Measurements from ENCODE around the gene SEPTIN5. TPM values are rescaled to one million over a fixed set of nuclear protein-coding genes. Genes with fewer than 3 reads are reported as not detected.
A peak's percentile ranks its signal among the peaks of the same experiment; 100 is the strongest.

Gene SEPTIN5
- total RNA-seq, 1 donor from 2014 or later: 197 TPM

GRCh38 chr22:19767427-19768341 lies 53.4 kb downstream of the SEPTIN5 start:
- no peak for DNase-seq (ENCODE audit: low spot score)
- Mint-ChIP-seq H3K9me3 (ENCODE audit: low read depth) (no peaks in the 10 kb centered on the region), H3K27ac (ENCODE audit: unreplicated experiment) (no peak overlapping the region), H3K4me1 (ENCODE audit: low read depth) (no peaks in the 10 kb centered on the region), H3K36me3 (ENCODE audit: low read depth) (no peaks in the 10 kb centered on the region), H3K27me3 (ENCODE audit: low read depth) (peaks cover 24% of the 10 kb centered on the region), H3K4me3 (ENCODE audit: unreplicated experiment) (no peak overlapping the region)
- TF ChIP-seq, protein P1, sequence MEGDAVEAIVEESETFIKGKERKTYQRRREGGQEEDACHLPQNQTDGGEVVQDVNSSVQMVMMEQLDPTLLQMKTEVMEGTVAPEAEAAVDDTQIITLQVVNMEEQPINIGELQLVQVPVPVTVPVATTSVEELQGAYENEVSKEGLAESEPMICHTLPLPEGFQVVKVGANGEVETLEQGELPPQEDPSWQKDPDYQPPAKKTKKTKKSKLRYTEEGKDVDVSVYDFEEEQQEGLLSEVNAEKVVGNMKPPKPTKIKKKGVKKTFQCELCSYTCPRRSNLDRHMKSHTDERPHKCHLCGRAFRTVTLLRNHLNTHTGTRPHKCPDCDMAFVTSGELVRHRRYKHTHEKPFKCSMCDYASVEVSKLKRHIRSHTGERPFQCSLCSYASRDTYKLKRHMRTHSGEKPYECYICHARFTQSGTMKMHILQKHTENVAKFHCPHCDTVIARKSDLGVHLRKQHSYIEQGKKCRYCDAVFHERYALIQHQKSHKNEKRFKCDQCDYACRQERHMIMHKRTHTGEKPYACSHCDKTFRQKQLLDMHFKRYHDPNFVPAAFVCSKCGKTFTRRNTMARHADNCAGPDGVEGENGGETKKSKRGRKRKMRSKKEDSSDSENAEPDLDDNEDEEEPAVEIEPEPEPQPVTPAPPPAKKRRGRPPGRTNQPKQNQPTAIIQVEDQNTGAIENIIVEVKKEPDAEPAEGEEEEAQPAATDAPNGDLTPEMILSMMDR (IDR thresholded peaks at IDR 0.05): peak; percentile 12

GRCh38 chr22:19769393-19769715 lies 55.1 kb downstream of the SEPTIN5 start:
- H3K27ac Mint-ChIP-seq (ENCODE audit: unreplicated experiment): no peak overlapping the region

GRCh38 chr22:19770349-19771220 lies 56.3 kb downstream of the SEPTIN5 start:
- no peaks in the 10 kb centered on the region for H3K9me3 Mint-ChIP-seq (ENCODE audit: low read depth)
- H3K36me3 Mint-ChIP-seq (ENCODE audit: low read depth): no peaks in the 10 kb centered on the region
- peak; percentile 66 for DNase-seq (ENCODE audit: low spot score)
- no peaks in the 10 kb centered on the region for H3K4me1 Mint-ChIP-seq (ENCODE audit: low read depth)
- H3K27me3 Mint-ChIP-seq (ENCODE audit: low read depth): peaks cover 31% of the 10 kb centered on the region
- TF ChIP-seq, protein P1 (IDR thresholded peaks at IDR 0.05): no peak
- no peak overlapping the region for H3K4me3 Mint-ChIP-seq (ENCODE audit: unreplicated experiment)
- no peak overlapping the region for H3K27ac Mint-ChIP-seq (ENCODE audit: unreplicated experiment)

More at GRCh38 chr22:19769393-19769715, 55.1 kb downstream of the SEPTIN5 start:
- no peaks in the 10 kb centered on the region for H3K4me1 Mint-ChIP-seq (ENCODE audit: low read depth)
- H3K36me3 Mint-ChIP-seq (ENCODE audit: low read depth): no peaks in the 10 kb centered on the region
- peaks cover 32% of the 10 kb centered on the region for H3K27me3 Mint-ChIP-seq (ENCODE audit: low read depth)
- no peaks in the 10 kb centered on the region for H3K9me3 Mint-ChIP-seq (ENCODE audit: low read depth)
- H3K4me3 Mint-ChIP-seq (ENCODE audit: unreplicated experiment): no peak overlapping the region
- TF ChIP-seq, protein P1 (IDR thresholded peaks at IDR 0.05): no peak
- DNase-seq (ENCODE audit: low spot score): peak; percentile 86

DNA sequence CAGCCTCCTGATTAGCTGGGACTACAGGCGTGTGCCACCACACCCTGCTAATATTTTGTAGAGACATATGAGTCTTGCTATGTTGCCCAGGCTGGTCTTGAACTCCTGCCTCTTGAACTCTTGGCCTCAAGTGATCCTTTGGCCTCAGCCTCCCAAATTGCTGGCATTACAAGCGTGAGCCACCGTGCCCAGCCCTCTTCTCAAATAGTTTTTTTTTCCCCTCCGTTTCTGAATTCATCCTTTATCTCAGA lies 58.0 kb downstream of the SEPTIN5 start:
- no peaks in the 10 kb centered on the region for H3K36me3 Mint-ChIP-seq (ENCODE audit: low read depth)
- H3K4me1 Mint-ChIP-seq (ENCODE audit: low read depth): no peaks in the 10 kb centered on the region
- TF ChIP-seq, protein P1 (IDR thresholded peaks at IDR 0.05): no peak
- DNase-seq (ENCODE audit: low spot score): peak; percentile 28
- H3K9me3 Mint-ChIP-seq (ENCODE audit: low read depth): no peaks in the 10 kb centered on the region
- peaks cover 31% of the 10 kb centered on the region for H3K27me3 Mint-ChIP-seq (ENCODE audit: low read depth)
- no peak overlapping the region for H3K4me3 Mint-ChIP-seq (ENCODE audit: unreplicated experiment)
- no peak overlapping the region for H3K27ac Mint-ChIP-seq (ENCODE audit: unreplicated experiment)

Other genes starting within 250 kb of the SEPTIN5 start
- 75.8 to 81.2 TPM (median 76.2 TPM) in 3 replicates for gene UFD1, start 235.3 kb upstream of the SEPTIN5 start, total RNA-seq
- 2.2 to 13.3 TPM (median 2.9 TPM) in 3 replicates for gene CDC45, start 234.6 kb upstream of the SEPTIN5 start, total RNA-seq
- not detected in 3 replicates for gene CLDN5, start 190.1 kb upstream of the SEPTIN5 start, total RNA-seq
- gene GP1BB, start 9.0 kb downstream of the SEPTIN5 start, total RNA-seq: 36.4 to 63.4 TPM (median 56.0 TPM) in 3 replicates
- gene TBX1, start 46.3 kb downstream of the SEPTIN5 start, total RNA-seq: 0.28 to 20.8 TPM in 2 of 3 replicates, not detected in the other
- 4.9 to 5.3 TPM (median 5.0 TPM) in 3 replicates for gene GNB1L, start 140.4 kb downstream of the SEPTIN5 start, total RNA-seq
- 15.6 to 24.5 TPM (median 18.2 TPM) in 3 replicates for gene RTL10, start 140.4 kb downstream of the SEPTIN5 start, total RNA-seq
- gene COMT, start 227.3 kb downstream of the SEPTIN5 start, total RNA-seq: 66.6 to 186 TPM (median 177 TPM) in 3 replicates
- gene TXNRD2, start 227.3 kb downstream of the SEPTIN5 start, total RNA-seq: 12.5 to 15.8 TPM (median 14.1 TPM) in 3 replicates